GM12873 (cell line): ENCODE measurements around the gene NEK9.

Experiments used
- CTCF ChIP-seq: IDR thresholded peaks from 2 replicates; pipeline ENCODE4 v1.5.1; 2012; ENCODE audit warnings: low read depth, mild to moderate bottlenecking, moderate library complexity, low read length, control low read depth; ENCODE audit not compliant: insufficient read depth; ENCODE audit errors: missing control alignments

The NEK9 gene

GRCh38 chr14:75051556-75051899 is 75.3 kb downstream of the NEK9 start:
- TF ChIP-seq CTCF, result no peak

GRCh38 chr14:75050852-75051555 is 75.8 kb downstream of the NEK9 start, which contains the start of gene MLH3:
TSS of gene MLH3 (minus strand) at chr14:75051467. CDS start at chr14:75049655, 1,812 bp downstream.
- no peak for TF ChIP-seq CTCF

GRCh38 chr14:75049731-75050201 is 77.1 kb downstream of the NEK9 start:
- TF ChIP-seq CTCF, result no peak

GRCh38 chr14:75049136-75049535 is 77.7 kb downstream of the NEK9 start:
- TF ChIP-seq CTCF, result no peak

GRCh38 chr14:75048101-75048500 is 78.7 kb downstream of the NEK9 start:
- no peak for TF ChIP-seq CTCF

GRCh38 chr14:75047506-75047905 is 79.3 kb downstream of the NEK9 start:
- no peak for TF ChIP-seq CTCF

- no peak for TF ChIP-seq CTCF
Measured at GRCh38 chr14:75046899-75047298, 79.9 kb downstream of the NEK9 start.
